ENCODE data around the gene AMT.
A peak's percentile ranks its signal among the peaks of the same experiment; 100 is the strongest.

The AMT gene

DNA sequence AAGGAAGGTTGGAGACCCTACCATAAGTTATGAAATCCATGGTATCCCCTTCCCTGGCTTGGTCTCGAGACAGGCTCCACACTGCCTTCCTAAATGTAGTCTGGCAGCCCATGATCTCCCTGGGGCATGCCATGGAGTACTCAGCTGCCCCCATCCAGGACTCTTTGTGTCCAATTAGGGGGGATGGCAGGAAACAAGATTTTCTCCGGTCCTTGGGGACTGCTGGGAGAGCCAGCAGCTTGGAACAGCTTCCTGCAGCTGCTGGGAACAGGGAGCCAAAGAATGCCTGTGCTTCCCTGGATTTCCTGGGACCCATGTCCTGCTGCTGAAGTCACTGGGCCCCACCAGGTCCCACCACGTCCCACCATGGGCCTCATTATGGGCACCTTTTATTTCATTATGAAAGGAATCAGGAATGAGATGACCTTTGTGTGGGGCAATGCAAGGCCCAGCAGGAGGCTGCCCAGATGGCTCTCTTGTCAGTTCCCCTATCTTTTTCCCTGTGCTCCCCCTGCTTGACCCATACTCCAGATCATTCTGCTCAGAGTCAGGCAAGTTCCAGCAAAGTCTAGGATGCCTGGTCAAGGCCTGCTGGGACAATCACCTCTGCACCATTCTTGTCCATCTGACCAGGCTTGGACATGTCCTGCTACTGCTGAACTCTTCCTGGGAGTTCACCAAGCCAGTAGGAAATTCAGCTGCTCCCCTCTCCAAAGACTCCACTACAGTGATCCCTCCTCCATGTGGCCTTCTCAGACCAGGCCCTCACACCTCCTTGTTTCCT is 32.8 kb upstream of the AMT start:
- ATAC-seq: no peak; the same call in 2 of the 3 replicates
- no peak for TF ChIP-seq ARNTL (CRISPR knock-in tag; IDR thresholded peaks at IDR 0.05; ENCODE audit: borderline replicate concordance, low read depth)
- TF ChIP-seq ZFP30 (CRISPR knock-in tag; IDR thresholded peaks at IDR 0.05): no peak
- TF ChIP-seq ZNF565 (CRISPR knock-in tag; conservative IDR thresholded peaks at IDR 0.05; ENCODE audit: low read depth): no peak
- TF ChIP-seq, protein P1, sequence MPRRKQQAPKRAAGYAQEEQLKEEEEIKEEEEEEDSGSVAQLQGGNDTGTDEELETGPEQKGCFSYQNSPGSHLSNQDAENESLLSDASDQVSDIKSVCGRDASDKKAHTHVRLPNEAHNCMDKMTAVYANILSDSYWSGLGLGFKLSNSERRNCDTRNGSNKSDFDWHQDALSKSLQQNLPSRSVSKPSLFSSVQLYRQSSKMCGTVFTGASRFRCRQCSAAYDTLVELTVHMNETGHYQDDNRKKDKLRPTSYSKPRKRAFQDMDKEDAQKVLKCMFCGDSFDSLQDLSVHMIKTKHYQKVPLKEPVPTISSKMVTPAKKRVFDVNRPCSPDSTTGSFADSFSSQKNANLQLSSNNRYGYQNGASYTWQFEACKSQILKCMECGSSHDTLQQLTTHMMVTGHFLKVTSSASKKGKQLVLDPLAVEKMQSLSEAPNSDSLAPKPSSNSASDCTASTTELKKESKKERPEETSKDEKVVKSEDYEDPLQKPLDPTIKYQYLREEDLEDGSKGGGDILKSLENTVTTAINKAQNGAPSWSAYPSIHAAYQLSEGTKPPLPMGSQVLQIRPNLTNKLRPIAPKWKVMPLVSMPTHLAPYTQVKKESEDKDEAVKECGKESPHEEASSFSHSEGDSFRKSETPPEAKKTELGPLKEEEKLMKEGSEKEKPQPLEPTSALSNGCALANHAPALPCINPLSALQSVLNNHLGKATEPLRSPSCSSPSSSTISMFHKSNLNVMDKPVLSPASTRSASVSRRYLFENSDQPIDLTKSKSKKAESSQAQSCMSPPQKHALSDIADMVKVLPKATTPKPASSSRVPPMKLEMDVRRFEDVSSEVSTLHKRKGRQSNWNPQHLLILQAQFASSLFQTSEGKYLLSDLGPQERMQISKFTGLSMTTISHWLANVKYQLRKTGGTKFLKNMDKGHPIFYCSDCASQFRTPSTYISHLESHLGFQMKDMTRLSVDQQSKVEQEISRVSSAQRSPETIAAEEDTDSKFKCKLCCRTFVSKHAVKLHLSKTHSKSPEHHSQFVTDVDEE (CRISPR knock-in tag; IDR thresholded peaks at IDR 0.05): no peak
- no peak for TF ChIP-seq TCF4 (CRISPR knock-in tag; IDR thresholded peaks at IDR 0.05; ENCODE audit: borderline replicate concordance)
- no peak for TF ChIP-seq RARB (CRISPR knock-in tag; IDR thresholded peaks at IDR 0.05)
- TF ChIP-seq, protein P2, sequence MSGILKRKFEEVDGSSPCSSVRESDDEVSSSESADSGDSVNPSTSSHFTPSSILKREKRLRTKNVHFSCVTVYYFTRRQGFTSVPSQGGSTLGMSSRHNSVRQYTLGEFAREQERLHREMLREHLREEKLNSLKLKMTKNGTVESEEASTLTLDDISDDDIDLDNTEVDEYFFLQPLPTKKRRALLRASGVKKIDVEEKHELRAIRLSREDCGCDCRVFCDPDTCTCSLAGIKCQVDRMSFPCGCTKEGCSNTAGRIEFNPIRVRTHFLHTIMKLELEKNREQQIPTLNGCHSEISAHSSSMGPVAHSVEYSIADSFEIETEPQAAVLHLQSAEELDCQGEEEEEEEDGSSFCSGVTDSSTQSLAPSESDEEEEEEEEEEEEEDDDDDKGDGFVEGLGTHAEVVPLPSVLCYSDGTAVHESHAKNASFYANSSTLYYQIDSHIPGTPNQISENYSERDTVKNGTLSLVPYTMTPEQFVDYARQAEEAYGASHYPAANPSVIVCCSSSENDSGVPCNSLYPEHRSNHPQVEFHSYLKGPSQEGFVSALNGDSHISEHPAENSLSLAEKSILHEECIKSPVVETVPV (CRISPR knock-in tag; IDR thresholded peaks at IDR 0.05): no peak
- TF ChIP-seq GLIS3 (CRISPR knock-in tag; IDR thresholded peaks at IDR 0.05): no peak
- no peak for TF ChIP-seq TOX (CRISPR knock-in tag; IDR thresholded peaks at IDR 0.05; ENCODE audit: borderline replicate concordance)
- no peak for TF ChIP-seq ZNF8 (CRISPR knock-in tag; IDR thresholded peaks at IDR 0.05)
- TF ChIP-seq, protein P3, sequence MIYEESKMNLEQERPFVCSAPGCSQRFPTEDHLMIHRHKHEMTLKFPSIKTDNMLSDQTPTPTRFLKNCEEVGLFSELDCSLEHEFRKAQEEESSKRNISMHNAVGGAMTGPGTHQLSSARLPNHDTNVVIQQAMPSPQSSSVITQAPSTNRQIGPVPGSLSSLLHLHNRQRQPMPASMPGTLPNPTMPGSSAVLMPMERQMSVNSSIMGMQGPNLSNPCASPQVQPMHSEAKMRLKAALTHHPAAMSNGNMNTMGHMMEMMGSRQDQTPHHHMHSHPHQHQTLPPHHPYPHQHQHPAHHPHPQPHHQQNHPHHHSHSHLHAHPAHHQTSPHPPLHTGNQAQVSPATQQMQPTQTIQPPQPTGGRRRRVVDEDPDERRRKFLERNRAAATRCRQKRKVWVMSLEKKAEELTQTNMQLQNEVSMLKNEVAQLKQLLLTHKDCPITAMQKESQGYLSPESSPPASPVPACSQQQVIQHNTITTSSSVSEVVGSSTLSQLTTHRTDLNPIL (CRISPR knock-in tag; IDR thresholded peaks at IDR 0.05; ENCODE audit: low read depth): no peak
- no peak for TF ChIP-seq ZC3H10 (CRISPR knock-in tag; IDR thresholded peaks at IDR 0.05)
- TF ChIP-seq ZFP3 (CRISPR knock-in tag; IDR thresholded peaks at IDR 0.05): no peak
- no peak for TF ChIP-seq CSDC2 (CRISPR knock-in tag; IDR thresholded peaks at IDR 0.05)
- TF ChIP-seq ESRRG (CRISPR knock-in tag; IDR thresholded peaks at IDR 0.05): no peak

DNA sequence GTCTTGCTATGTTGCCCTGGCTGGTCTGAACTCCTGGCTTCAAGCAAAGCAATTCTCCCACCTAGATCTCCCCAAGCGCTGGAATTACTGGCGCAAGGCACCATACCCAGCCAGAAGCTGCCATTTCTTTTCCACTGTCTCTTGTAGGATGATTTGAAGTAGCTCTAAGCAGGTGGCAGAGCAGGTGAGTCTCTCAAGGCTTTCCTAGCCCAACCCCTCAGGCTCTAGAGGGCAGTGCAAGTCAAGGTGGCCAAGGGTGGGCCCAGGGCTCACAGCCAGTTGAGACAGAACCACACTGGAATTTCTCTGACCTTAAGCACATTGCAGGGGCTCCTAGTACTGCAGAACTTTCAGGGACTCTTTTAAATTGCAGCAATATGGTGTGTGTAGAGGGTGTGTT is 32.2 kb upstream of the AMT start:
- peak; percentile 79 for ATAC-seq
- TF ChIP-seq RARB (CRISPR knock-in tag; IDR thresholded peaks at IDR 0.05): no peak
- no peak for TF ChIP-seq TCF4 (CRISPR knock-in tag; IDR thresholded peaks at IDR 0.05; ENCODE audit: borderline replicate concordance)
- no peak for TF ChIP-seq OSR1 (CRISPR knock-in tag; IDR thresholded peaks at IDR 0.05)
- no peak for TF ChIP-seq ISL1 (CRISPR knock-in tag; IDR thresholded peaks at IDR 0.05)
- no peak for TF ChIP-seq ZFP30 (CRISPR knock-in tag; IDR thresholded peaks at IDR 0.05)

DNA sequence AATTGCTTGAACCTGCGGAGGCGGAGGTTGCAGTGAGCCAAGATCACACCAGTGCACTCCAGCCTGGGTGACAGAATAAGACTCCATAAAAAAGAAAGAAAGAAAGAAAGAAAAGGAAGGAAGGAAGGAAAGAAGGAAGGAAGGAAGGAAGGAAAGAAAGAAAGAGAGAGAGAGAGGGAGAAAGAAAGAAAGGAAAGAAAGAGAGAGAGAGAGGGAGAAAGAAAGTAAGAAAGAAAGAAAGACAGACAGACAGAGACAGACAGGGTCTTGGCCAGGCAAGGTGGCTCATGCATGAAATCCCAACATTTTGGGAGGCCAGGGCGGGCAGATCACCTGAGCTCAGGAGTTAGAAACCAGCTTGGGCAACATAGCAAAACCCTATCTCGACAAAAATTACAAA is 31.3 kb upstream of the AMT start:
- TF ChIP-seq ZC3H10 (CRISPR knock-in tag; IDR thresholded peaks at IDR 0.05): no peak
- TF ChIP-seq, protein P4, sequence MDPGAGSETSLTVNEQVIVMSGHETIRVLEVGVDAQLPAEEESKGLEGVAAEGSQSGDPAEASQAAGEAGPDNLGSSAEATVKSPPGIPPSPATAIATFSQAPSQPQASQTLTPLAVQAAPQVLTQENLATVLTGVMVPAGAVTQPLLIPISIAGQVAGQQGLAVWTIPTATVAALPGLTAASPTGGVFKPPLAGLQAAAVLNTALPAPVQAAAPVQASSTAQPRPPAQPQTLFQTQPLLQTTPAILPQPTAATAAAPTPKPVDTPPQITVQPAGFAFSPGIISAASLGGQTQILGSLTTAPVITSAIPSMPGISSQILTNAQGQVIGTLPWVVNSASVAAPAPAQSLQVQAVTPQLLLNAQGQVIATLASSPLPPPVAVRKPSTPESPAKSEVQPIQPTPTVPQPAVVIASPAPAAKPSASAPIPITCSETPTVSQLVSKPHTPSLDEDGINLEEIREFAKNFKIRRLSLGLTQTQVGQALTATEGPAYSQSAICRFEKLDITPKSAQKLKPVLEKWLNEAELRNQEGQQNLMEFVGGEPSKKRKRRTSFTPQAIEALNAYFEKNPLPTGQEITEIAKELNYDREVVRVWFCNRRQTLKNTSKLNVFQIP (CRISPR knock-in tag; IDR thresholded peaks at IDR 0.05; ENCODE audit: borderline replicate concordance, low read depth): no peak
- no peak for TF ChIP-seq RARB (CRISPR knock-in tag; IDR thresholded peaks at IDR 0.05)
- TF ChIP-seq, protein P5, sequence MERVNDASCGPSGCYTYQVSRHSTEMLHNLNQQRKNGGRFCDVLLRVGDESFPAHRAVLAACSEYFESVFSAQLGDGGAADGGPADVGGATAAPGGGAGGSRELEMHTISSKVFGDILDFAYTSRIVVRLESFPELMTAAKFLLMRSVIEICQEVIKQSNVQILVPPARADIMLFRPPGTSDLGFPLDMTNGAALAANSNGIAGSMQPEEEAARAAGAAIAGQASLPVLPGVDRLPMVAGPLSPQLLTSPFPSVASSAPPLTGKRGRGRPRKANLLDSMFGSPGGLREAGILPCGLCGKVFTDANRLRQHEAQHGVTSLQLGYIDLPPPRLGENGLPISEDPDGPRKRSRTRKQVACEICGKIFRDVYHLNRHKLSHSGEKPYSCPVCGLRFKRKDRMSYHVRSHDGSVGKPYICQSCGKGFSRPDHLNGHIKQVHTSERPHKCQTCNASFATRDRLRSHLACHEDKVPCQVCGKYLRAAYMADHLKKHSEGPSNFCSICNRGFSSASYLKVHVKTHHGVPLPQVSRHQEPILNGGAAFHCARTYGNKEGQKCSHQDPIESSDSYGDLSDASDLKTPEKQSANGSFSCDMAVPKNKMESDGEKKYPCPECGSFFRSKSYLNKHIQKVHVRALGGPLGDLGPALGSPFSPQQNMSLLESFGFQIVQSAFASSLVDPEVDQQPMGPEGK (CRISPR knock-in tag; IDR thresholded peaks at IDR 0.05; ENCODE audit: borderline replicate concordance): no peak
- no peak for TF ChIP-seq ZFP3 (CRISPR knock-in tag; IDR thresholded peaks at IDR 0.05)
- TF ChIP-seq, protein P2 (CRISPR knock-in tag; IDR thresholded peaks at IDR 0.05): no peak
- no peak for TF ChIP-seq ISL1 (CRISPR knock-in tag; IDR thresholded peaks at IDR 0.05)
- TF ChIP-seq CSDC2 (CRISPR knock-in tag; IDR thresholded peaks at IDR 0.05): no peak
- no peak for ATAC-seq

Measured in SK-N-SH treated with all-trans-retinoic acid at 6 μM for 48 hours (cell line).